Activated CD4-positive, alpha-beta T cell treated with anti-CD3 and anti-CD28 coated beads, Interleukin-2, amount 10 ng/mL, durations not matched to agents 7 days and 5 days (primary cell): Measurements from ENCODE around the gene HOXC13. TPM values are rescaled to one million over a fixed set of nuclear protein-coding genes. Genes with fewer than 3 reads are reported as not detected.

Experiments
- CTCF ChIA-PET: fragments of 350-600 bp; sonication (Branson Sonifier 250); formaldehyde crosslinking; loops from one replicate; lab custom pipeline; 2021; ENCODE audit warnings: antibody characterized with exemption; lab: Charles Lee
- POLR2A ChIA-PET: fragments of 350-600 bp; sonication (Branson Sonifier 250); formaldehyde crosslinking; loops from one replicate; lab custom pipeline; 2021; ENCODE audit warnings: antibody characterized with exemption; lab: Charles Lee
- DNase-seq: peaks from one replicate; pipeline ENCODE4 v3.0.0-alpha.2; 2020
- H3K27ac Mint-ChIP-seq: one replicate; pipeline ENCODE4 v1.8.0; 2021; ENCODE audit warnings: mild to moderate bottlenecking, moderate library complexity, mixed read lengths
- H3K27me3 Mint-ChIP-seq: one replicate; pipeline ENCODE4 v1.8.0; 2021; ENCODE audit warnings: mixed read lengths
- H3K36me3 Mint-ChIP-seq: one replicate; pipeline ENCODE4 v1.8.0; 2021; ENCODE audit warnings: low read depth, mixed read lengths
- H3K4me1 Mint-ChIP-seq: one replicate; pipeline ENCODE4 v1.8.0; 2021; ENCODE audit warnings: mixed read lengths
- H3K4me3 Mint-ChIP-seq: one replicate; pipeline ENCODE4 v1.8.0; 2021; ENCODE audit warnings: mild to moderate bottlenecking, moderate library complexity, mixed read lengths
- H3K9me3 Mint-ChIP-seq: one replicate; pipeline ENCODE4 v1.8.0; 2021; ENCODE audit warnings: mixed read lengths
- total RNA-seq, 2 experiments: library from RNA; stranded (reverse); gene quantifications; one replicate each; pipeline ENCODE4 v1.2.3, GENCODE V29; 2021

HOXC13 gene
- total RNA-seq, 2 experiments from 2014 or later, result not detected

GRCh38 chr12:53984901-53985691, 46.5 kb downstream of the HOXC13 start, which contains the start of gene HOXC10:
Gene HOXC10, plus strand, starts transcription at chr12:53985146. Its CDS starts 114 bp downstream, at chr12:53985260.
- DNase-seq, result peak; percentile 71
- no peaks in the 10 kb centered on the region for H3K36me3 Mint-ChIP-seq
- peaks cover 96% of the 10 kb centered on the region for H3K27me3 Mint-ChIP-seq
- H3K27ac Mint-ChIP-seq, result peak within 1 kb of the TSS; percentile 73
- ChIA-PET CTCF (interaction anchor here (0.6 to 4.0 kb wide), 18 partner anchors 8 to 548 kb away, joined by 3 to 20 read pairs (median 4); partner anchors contain the start of genes HOXC12 and HOXC5), POLR2A (no interaction called here)
- H3K4me1 Mint-ChIP-seq, result peaks cover 31% of the 10 kb centered on the region
- H3K9me3 Mint-ChIP-seq, result no peaks in the 10 kb centered on the region
- peak within 1 kb of the TSS; percentile 54 for H3K4me3 Mint-ChIP-seq

- ChIA-PET POLR2A (no interaction called here), CTCF (interaction anchor here (0.6 to 4.0 kb wide), 14 partner anchors 8 to 547 kb away, joined by 3 to 20 read pairs (median 4); partner anchors contain the start of genes HOXC12 and HOXC5)
- no peaks in the 10 kb centered on the region for H3K36me3 Mint-ChIP-seq
- H3K4me1 Mint-ChIP-seq, result peaks cover 35% of the 10 kb centered on the region
- no peaks in the 10 kb centered on the region for H3K9me3 Mint-ChIP-seq
- peak overlapping the region; percentile 73 for H3K27ac Mint-ChIP-seq
- H3K27me3 Mint-ChIP-seq, result peaks cover 96% of the 10 kb centered on the region
- no peak for DNase-seq
- peak overlapping the region; percentile 54 for H3K4me3 Mint-ChIP-seq
These were observed 47.0 kb downstream of the HOXC13 start for GRCh38 chr12:53985692-53985993.

- Mint-ChIP-seq H3K4me1 (peaks cover 35% of the 10 kb centered on the region), H3K9me3 (no peaks in the 10 kb centered on the region), H3K27ac (no peak overlapping the region), H3K4me3 (no peak overlapping the region), H3K27me3 (peaks cover 96% of the 10 kb centered on the region), H3K36me3 (no peaks in the 10 kb centered on the region)
- no peak for DNase-seq
- ChIA-PET CTCF (interaction anchor here (0.9 to 4.0 kb wide), 9 partner anchors 15 to 229 kb away, joined by 3 to 20 read pairs (median 5); partner anchors contain the start of genes HOXC12 and HOXC5), POLR2A (no interaction called here)
These were observed 47.5 kb downstream of the HOXC13 start for GRCh38 chr12:53985994-53986685.

- H3K4me1 Mint-ChIP-seq, result peaks cover 35% of the 10 kb centered on the region
- no peak overlapping the region for H3K27ac Mint-ChIP-seq
- no peak overlapping the region for H3K4me3 Mint-ChIP-seq
- H3K36me3 Mint-ChIP-seq, result no peaks in the 10 kb centered on the region
- H3K27me3 Mint-ChIP-seq, result peaks cover 96% of the 10 kb centered on the region
- H3K9me3 Mint-ChIP-seq, result no peaks in the 10 kb centered on the region
- no peak for DNase-seq
- POLR2A ChIA-PET, result no interaction called here
- CTCF ChIA-PET, result interaction anchor here (0.6 to 4.0 kb wide), 7 partner anchors 13 to 228 kb away, joined by 3 to 20 read pairs (median 5); partner anchors contain the start of genes HOXC12 and HOXC9
These were observed 48.3 kb downstream of the HOXC13 start for GRCh38 chr12:53986686-53987483.

- ChIA-PET CTCF (interaction anchor here (1.2 to 4.0 kb wide), 4 partner anchors 12 to 214 kb away, joined by 3 to 20 read pairs (median 12); partner anchors contain the start of genes HOXC12 and HOXC9), POLR2A (no interaction called here)
- Mint-ChIP-seq H3K4me3 (no peak overlapping the region), H3K27me3 (peaks cover 96% of the 10 kb centered on the region), H3K36me3 (no peaks in the 10 kb centered on the region), H3K9me3 (no peaks in the 10 kb centered on the region), H3K4me1 (peaks cover 35% of the 10 kb centered on the region), H3K27ac (no peak overlapping the region)
- DNase-seq, result no peak
These were observed 49.2 kb downstream of the HOXC13 start for GRCh38 chr12:53987787-53988230.

- CTCF ChIA-PET, result interaction anchor here (0.8 to 1.3 kb wide), 5 partner anchors 12 to 219 kb away, joined by 3 read pairs; partner anchors contain the start of gene HOXC9
- no peak for DNase-seq
- Mint-ChIP-seq H3K27ac (no peak overlapping the region), H3K27me3 (peaks cover 96% of the 10 kb centered on the region), H3K36me3 (no peaks in the 10 kb centered on the region), H3K9me3 (no peaks in the 10 kb centered on the region), H3K4me1 (peaks cover 35% of the 10 kb centered on the region), H3K4me3 (no peak overlapping the region)
- POLR2A ChIA-PET, result no interaction called here
These were observed 50.1 kb downstream of the HOXC13 start for GRCh38 chr12:53988541-53989226.

- H3K4me3 Mint-ChIP-seq, result peak overlapping the region; percentile 1
- peaks cover 99% of the 10 kb centered on the region for H3K27me3 Mint-ChIP-seq
- no peaks in the 10 kb centered on the region for H3K9me3 Mint-ChIP-seq
- no peaks in the 10 kb centered on the region for H3K36me3 Mint-ChIP-seq
- POLR2A ChIA-PET, result no interaction called here
- CTCF ChIA-PET, result interaction anchor here (0.9 to 1.3 kb wide), 5 partner anchors 11 to 219 kb away, joined by 3 read pairs; partner anchors contain the start of gene HOXC9
- H3K27ac Mint-ChIP-seq, result no peak overlapping the region
- DNase-seq, result peak; percentile 54
- H3K4me1 Mint-ChIP-seq, result peaks cover 39% of the 10 kb centered on the region
These were observed 50.8 kb downstream of the HOXC13 start for GRCh38 chr12:53989227-53990113.

- Mint-ChIP-seq H3K4me1 (peaks cover 39% of the 10 kb centered on the region), H3K27ac (no peak overlapping the region), H3K36me3 (no peaks in the 10 kb centered on the region), H3K4me3 (no peak overlapping the region), H3K9me3 (no peaks in the 10 kb centered on the region), H3K27me3 (peaks cover 98% of the 10 kb centered on the region)
- ChIA-PET CTCF (interaction anchor here (0.9 to 2.3 kb wide), 7 partner anchors 12 to 216 kb away, joined by 3 to 14 read pairs (median 3); partner anchors contain the start of gene HOXC5), POLR2A (no interaction called here)
- no peak for DNase-seq
These were observed 51.9 kb downstream of the HOXC13 start for GRCh38 chr12:53990311-53991076.

- ChIA-PET CTCF (interaction anchor here (1.0 to 2.3 kb wide), 7 partner anchors 11 to 215 kb away, joined by 3 to 14 read pairs (median 3); partner anchors contain the start of gene HOXC5), POLR2A (no interaction called here)
- no peak for DNase-seq
- Mint-ChIP-seq H3K4me1 (peaks cover 41% of the 10 kb centered on the region), H3K9me3 (no peaks in the 10 kb centered on the region), H3K27me3 (peaks cover 99% of the 10 kb centered on the region), H3K36me3 (no peaks in the 10 kb centered on the region), H3K27ac (no peak overlapping the region), H3K4me3 (no peak overlapping the region)
These were observed 52.4 kb downstream of the HOXC13 start for GRCh38 chr12:53991077-53991460.

- Mint-ChIP-seq H3K36me3 (no peaks in the 10 kb centered on the region), H3K27ac (no peak overlapping the region), H3K4me1 (peaks cover 35% of the 10 kb centered on the region), H3K4me3 (no peak overlapping the region), H3K27me3 (peaks cover 99% of the 10 kb centered on the region), H3K9me3 (no peaks in the 10 kb centered on the region)
- ChIA-PET POLR2A (no interaction called here), CTCF (interaction anchor here (0.9 to 2.3 kb wide), 5 partner anchors 8 to 209 kb away, joined by 3 to 14 read pairs (median 5); partner anchors contain the start of gene HOXC10)
- no peak for DNase-seq
These were observed 53.8 kb downstream of the HOXC13 start for GRCh38 chr12:53992377-53992889.
